ENCODE measurements around the gene CXCL14.

The CXCL14 gene, protein sequence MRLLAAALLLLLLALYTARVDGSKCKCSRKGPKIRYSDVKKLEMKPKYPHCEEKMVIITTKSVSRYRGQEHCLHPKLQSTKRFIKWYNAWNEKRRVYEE

DNA sequence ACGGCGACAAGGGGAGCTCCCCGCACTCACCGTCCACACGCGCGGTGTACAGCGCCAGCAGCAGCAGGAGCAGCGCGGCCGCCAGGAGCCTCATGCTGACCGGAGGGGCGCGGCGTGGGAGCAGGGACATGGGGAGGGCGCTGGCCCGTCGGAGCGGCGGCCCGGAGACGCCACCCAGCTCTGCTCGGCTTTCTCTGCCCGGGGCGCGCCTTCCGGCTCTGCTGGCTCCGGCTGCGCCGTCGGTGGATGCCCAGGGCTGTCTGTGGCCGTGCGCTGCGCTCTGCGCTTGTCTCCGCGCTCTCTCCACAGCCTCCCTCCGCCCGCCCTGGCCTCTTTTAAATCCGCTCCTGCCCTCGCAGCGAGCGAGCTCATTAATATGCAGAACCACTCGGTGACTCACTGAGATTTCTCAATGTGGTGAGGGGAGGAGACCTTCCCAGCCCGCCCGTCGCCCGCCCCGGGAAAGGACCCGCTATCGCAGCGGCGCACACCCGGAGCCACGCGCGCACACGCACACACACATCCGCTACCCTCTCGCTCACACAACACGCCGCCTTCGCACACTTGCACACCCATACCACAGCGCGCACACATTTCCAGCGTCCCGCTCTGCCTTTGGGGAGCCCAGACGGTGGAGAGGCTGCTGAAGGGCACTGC is at the start of gene CXCL14:
CXCL14 (minus strand) TSS at position 307 of the 657 bp plus-strand sequence; CDS start at position 94, 213 bp downstream.
- H2AFZ ChIP-seq (ENCODE audit: low read depth, low read length), result no peak within 1 kb of the TSS
- H3K4me1 ChIP-seq (ENCODE audit: insufficient read depth, low read length), result no peaks in the 10 kb centered on the region
- H3K9me3 ChIP-seq (ENCODE audit: low read length), result peaks cover 7% of the 10 kb centered on the region
- no peaks in the 10 kb centered on the region for H3K36me3 ChIP-seq (ENCODE audit: insufficient read depth, low read length)
- no peak within 1 kb of the TSS for H3K4me3 ChIP-seq (ENCODE audit: low read length)
- H3K27me3 ChIP-seq (ENCODE audit: insufficient read depth, low read length), result peaks cover 63% of the 10 kb centered on the region

DNA sequence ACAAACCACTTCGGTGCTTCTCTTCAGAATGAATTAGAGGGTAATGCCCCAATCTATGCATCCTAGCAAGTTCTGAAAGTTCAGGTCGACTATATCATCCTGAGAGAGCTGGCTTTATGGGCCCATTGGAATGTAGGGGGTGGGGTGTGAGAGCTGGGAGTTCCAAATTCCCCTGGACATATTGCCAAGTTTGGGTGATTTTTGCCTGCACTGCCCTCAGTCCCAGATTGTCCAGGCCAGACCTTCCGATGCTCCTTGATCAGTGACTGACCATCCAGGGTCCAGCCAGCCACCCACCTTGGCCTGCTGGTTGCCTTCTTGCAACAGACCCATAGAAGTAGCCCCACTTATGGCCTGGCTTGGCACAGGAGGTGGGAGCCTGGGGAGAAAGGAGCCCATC is 47.8 kb upstream of the CXCL14 start:
- H3K36me3 ChIP-seq (ENCODE audit: insufficient read depth, low read length), result no peaks in the 10 kb centered on the region
- no peak overlapping the region for H2AFZ ChIP-seq (ENCODE audit: low read depth, low read length)
- H3K4me3 ChIP-seq (ENCODE audit: low read length), result no peak overlapping the region
- H3K4me1 ChIP-seq (ENCODE audit: insufficient read depth, low read length), result no peaks in the 10 kb centered on the region
- H3K27me3 ChIP-seq (ENCODE audit: insufficient read depth, low read length), result no peaks in the 10 kb centered on the region
- no peaks in the 10 kb centered on the region for H3K9me3 ChIP-seq (ENCODE audit: low read length)

DNA sequence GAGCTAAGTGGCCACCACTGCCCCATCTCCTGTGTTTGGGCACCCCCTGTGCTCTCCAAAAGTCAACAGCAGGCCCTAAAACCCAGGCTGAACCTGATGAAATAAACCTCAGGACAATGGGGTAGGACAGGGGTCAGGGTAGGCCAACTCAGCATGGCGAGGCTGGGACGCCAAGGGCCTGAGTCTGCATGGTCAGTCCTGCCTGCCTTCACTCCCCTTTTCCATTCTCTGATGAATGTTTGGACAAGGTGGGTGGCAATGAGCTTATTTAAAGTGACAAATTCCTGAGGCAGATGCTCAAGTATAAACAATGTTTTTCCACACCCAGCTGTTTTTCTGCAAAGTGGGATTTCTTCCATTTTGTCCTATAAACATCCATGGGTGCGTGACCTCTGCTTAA is 47.2 kb upstream of the CXCL14 start:
- Histone ChIP-seq H3K27me3 (ENCODE audit: insufficient read depth, low read length) (no peaks in the 10 kb centered on the region), H3K4me1 (ENCODE audit: insufficient read depth, low read length) (no peaks in the 10 kb centered on the region), H2AFZ (ENCODE audit: low read depth, low read length) (no peak overlapping the region), H3K4me3 (ENCODE audit: low read length) (no peak overlapping the region), H3K9me3 (ENCODE audit: low read length) (no peaks in the 10 kb centered on the region), H3K36me3 (ENCODE audit: insufficient read depth, low read length) (no peaks in the 10 kb centered on the region)

DNA sequence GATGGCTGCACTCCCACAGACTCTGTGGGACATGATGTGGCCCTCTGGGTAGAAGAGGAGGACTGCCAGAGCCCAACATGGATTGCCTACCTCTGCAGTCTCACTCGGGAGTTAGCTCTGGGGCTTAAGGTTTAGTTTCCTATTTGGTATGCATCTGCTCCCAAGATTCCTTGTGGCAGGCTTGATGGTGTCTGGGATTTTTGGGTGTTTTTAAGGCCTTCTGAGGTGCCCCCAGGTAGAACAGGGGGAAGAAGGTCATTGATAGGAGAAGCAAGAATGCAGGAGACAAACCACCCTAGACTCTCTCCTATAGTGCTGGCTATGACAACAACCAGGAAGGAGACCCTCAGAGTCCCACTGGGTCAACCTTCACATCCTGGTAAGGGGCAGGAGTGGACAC is 46.7 kb upstream of the CXCL14 start:
- no peaks in the 10 kb centered on the region for H3K4me1 ChIP-seq (ENCODE audit: insufficient read depth, low read length)
- H3K9me3 ChIP-seq (ENCODE audit: low read length), result no peaks in the 10 kb centered on the region
- H2AFZ ChIP-seq (ENCODE audit: low read depth, low read length), result no peak overlapping the region
- H3K27me3 ChIP-seq (ENCODE audit: insufficient read depth, low read length), result no peaks in the 10 kb centered on the region
- no peak overlapping the region for H3K4me3 ChIP-seq (ENCODE audit: low read length)
- no peaks in the 10 kb centered on the region for H3K36me3 ChIP-seq (ENCODE audit: insufficient read depth, low read length)

DNA sequence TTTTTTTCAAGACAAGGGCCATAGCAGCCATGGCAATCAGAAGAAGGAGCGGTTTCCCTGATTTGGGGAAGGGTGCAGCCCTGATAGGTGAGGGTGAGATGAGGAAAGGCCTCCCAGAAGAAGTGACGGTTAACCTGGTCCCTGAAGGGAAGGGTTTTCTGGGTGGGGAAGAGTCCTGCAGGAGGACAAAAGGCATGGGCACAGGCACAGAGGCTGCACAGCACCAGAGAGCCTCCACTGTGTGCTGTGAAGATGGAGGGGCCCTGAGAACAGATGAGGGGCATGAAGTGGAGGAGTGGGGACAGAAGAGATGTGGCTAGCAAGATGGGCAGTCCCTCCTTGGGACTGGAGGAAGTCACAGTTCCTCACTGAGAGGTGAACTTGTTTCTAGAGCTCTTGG is 46.3 kb upstream of the CXCL14 start:
- Histone ChIP-seq H3K4me3 (ENCODE audit: low read length) (no peak overlapping the region), H3K9me3 (ENCODE audit: low read length) (no peaks in the 10 kb centered on the region), H2AFZ (ENCODE audit: low read depth, low read length) (no peak overlapping the region), H3K27me3 (ENCODE audit: insufficient read depth, low read length) (no peaks in the 10 kb centered on the region), H3K36me3 (ENCODE audit: insufficient read depth, low read length) (no peaks in the 10 kb centered on the region), H3K4me1 (ENCODE audit: insufficient read depth, low read length) (no peaks in the 10 kb centered on the region)

DNA sequence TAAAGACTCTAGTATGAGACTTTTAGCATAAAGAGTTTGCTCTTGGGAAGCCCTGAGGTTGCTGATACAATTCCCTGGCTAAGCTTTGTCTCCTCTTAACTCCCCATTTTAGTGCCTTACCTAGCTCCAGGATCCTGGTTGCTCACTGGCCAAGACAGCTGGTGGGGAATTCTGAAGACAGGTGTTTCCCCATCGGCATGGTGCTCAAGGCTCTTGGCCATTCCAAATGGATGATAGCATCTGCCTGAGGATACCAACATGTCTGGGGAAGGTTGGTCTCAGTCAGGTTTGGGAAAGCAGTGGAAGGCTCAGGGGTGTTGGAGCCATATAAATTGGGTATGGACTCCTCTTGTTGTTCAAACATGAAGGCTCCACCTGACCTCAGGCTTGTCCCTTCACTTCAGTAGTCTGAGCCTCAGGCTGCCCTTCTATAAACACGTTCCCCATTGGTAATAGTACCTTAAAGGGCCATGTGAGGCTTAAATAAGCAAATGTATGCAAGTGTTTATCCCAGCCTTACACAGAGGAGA is 44.5 kb upstream of the CXCL14 start:
- Histone ChIP-seq H3K9me3 (ENCODE audit: low read length) (no peaks in the 10 kb centered on the region), H2AFZ (ENCODE audit: low read depth, low read length) (no peak overlapping the region), H3K27me3 (ENCODE audit: insufficient read depth, low read length) (no peaks in the 10 kb centered on the region), H3K36me3 (ENCODE audit: insufficient read depth, low read length) (no peaks in the 10 kb centered on the region), H3K4me3 (ENCODE audit: low read length) (no peak overlapping the region), H3K4me1 (ENCODE audit: insufficient read depth, low read length) (no peaks in the 10 kb centered on the region)

DNA sequence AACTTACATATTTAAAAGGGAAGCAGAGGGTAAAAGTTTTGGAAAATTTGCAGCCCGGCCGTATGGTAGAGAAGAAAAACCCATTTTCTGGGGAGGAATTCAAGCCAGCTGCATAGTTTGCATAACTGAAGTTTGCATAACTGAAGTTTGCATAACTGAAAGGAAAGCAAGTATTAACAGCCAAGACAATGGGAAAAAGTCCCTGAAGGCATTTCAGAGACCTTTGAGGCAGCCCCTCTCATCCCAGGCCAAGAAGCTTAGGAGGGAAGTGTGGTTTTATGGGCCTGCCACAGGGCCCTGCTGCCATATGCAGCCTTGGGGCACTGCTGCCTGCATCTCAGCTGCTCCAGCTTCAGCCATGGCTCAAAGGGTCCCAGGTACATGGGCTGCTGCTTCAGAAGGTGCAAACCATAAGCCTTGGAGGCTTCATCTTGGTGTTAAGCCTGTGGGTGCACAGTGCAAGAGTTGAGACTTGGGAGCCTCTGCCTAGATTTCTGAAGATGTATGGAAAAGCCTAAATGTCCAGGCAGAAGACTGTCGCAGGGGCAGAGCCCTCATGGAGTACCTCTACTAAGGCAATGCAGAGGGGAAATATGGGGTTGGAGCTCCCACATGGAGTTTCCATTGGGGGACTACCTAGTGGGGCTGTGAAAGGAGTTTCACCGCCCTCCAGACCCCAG is 36.9 kb upstream of the CXCL14 start:
- H3K27me3 ChIP-seq (ENCODE audit: insufficient read depth, low read length), result no peaks in the 10 kb centered on the region
- no peaks in the 10 kb centered on the region for H3K36me3 ChIP-seq (ENCODE audit: insufficient read depth, low read length)
- H3K9me3 ChIP-seq (ENCODE audit: low read length), result no peaks in the 10 kb centered on the region
- H3K4me1 ChIP-seq (ENCODE audit: insufficient read depth, low read length), result no peaks in the 10 kb centered on the region
- H2AFZ ChIP-seq (ENCODE audit: low read depth, low read length), result no peak overlapping the region
- H3K4me3 ChIP-seq (ENCODE audit: low read length), result no peak overlapping the region

DNA sequence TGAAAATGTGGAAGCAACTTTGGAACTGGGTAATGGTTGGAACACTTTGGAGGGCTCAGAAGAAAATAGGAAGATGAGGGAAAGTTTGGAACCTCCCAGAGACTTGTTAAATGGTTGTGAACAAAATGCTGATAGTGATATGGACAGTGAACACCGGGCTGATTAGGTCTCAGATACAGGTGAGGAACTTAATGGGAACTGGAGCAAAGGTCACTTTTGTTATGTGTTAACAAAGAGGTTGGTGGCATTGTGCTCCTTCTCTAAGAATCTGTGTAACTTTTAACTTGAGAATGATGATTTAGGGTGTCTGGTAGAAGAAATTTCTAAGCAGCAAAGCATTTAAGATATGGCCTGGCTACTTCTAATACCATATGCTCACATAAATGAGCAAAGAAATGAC is 36.4 kb upstream of the CXCL14 start:
- Histone ChIP-seq H3K27me3 (ENCODE audit: insufficient read depth, low read length) (no peaks in the 10 kb centered on the region), H3K4me3 (ENCODE audit: low read length) (no peak overlapping the region)

DNA sequence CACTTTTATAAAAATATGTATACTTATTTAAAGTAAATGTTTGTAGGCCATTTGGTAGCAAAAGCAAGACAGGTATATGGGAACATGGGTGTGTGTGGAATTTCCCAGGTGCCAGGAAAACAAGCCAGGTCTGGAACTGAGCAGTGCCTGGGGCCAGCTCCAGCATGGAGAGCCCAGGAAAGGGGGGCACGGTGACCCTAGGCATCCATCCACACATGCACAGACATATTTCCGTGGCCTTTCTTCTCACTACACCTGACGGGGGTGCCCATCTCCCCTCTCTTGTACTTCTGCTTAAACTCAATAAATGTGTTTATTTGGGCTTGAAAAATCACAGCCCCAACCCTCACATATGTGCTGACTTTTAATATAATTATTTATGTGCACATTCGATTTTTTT is 31.2 kb upstream of the CXCL14 start:
- H2AFZ ChIP-seq (ENCODE audit: low read depth, low read length), result no peak overlapping the region
- H3K4me3 ChIP-seq (ENCODE audit: low read length), result no peak overlapping the region
- H3K27me3 ChIP-seq (ENCODE audit: insufficient read depth, low read length), result no peaks in the 10 kb centered on the region
- H3K4me1 ChIP-seq (ENCODE audit: insufficient read depth, low read length), result no peaks in the 10 kb centered on the region
- H3K9me3 ChIP-seq (ENCODE audit: low read length), result no peaks in the 10 kb centered on the region
- no peaks in the 10 kb centered on the region for H3K36me3 ChIP-seq (ENCODE audit: insufficient read depth, low read length)

More for the DNA sequence above, 36.4 kb upstream of the CXCL14 start:
- H2AFZ ChIP-seq (ENCODE audit: low read depth, low read length), result no peak overlapping the region
- H3K4me1 ChIP-seq (ENCODE audit: insufficient read depth, low read length), result no peaks in the 10 kb centered on the region
- H3K36me3 ChIP-seq (ENCODE audit: insufficient read depth, low read length), result no peaks in the 10 kb centered on the region
- H3K9me3 ChIP-seq (ENCODE audit: low read length), result no peaks in the 10 kb centered on the region

DNA sequence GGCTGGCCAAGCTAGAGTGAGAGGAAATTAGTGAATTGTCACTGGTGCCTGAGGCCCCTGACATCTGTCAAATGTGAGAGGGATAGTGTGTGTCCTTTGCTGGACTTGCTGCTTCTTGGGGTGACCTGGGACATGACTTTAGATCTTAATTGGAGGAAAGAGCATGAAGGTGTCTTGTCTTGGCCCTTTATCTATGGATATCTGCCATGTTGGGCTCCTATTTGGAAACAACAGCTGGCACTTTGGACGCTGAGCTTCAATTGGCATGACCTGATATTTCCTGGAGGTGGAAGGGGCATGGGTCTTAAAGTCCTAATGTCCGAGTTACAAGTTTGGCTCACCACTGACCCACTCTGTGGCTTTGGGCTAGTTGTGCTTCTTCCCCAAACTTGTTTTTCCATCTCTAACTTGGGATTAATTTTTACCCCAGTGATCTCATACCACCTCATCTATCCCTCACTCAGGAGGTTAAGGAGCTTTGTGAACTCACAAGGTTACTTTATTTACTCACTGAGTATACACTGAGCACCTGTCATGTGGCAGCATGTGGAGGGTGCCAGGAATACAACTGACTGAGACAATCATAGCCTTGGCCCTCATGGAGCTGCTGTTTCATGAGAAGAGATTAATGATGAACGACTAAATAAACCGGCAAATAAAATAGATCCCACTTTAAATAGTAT is 30.1 kb upstream of the CXCL14 start:
- H3K4me3 ChIP-seq (ENCODE audit: low read length), result no peak overlapping the region
- H3K36me3 ChIP-seq (ENCODE audit: insufficient read depth, low read length), result no peaks in the 10 kb centered on the region
- H3K27me3 ChIP-seq (ENCODE audit: insufficient read depth, low read length), result no peaks in the 10 kb centered on the region
- no peaks in the 10 kb centered on the region for H3K4me1 ChIP-seq (ENCODE audit: insufficient read depth, low read length)
- H3K9me3 ChIP-seq (ENCODE audit: low read length), result no peaks in the 10 kb centered on the region
- H2AFZ ChIP-seq (ENCODE audit: low read depth, low read length), result no peak overlapping the region

DNA sequence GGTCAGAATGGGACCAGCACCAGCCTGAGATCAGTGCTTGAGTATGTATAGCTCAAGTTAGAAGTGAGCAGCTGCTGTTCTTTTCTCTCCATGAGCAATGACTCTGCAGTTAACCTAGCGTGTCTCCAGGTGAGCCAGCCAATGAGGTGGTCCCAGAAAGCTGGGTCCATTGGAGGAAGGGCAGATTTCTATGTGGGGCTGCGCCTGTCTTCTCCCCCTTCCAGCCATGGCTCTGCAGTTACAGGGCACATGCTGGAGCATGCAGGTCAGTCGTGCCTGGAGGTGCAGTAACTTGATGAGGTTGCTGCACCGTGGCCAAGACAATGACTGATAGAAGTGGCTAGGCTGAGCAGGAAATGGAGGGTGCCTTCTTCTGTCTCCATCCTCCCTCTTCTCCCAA is 29.6 kb upstream of the CXCL14 start:
- Histone ChIP-seq H3K27me3 (ENCODE audit: insufficient read depth, low read length) (no peaks in the 10 kb centered on the region), H2AFZ (ENCODE audit: low read depth, low read length) (no peak overlapping the region), H3K36me3 (ENCODE audit: insufficient read depth, low read length) (no peaks in the 10 kb centered on the region), H3K4me3 (ENCODE audit: low read length) (no peak overlapping the region), H3K9me3 (ENCODE audit: low read length) (no peaks in the 10 kb centered on the region), H3K4me1 (ENCODE audit: insufficient read depth, low read length) (no peaks in the 10 kb centered on the region)

DNA sequence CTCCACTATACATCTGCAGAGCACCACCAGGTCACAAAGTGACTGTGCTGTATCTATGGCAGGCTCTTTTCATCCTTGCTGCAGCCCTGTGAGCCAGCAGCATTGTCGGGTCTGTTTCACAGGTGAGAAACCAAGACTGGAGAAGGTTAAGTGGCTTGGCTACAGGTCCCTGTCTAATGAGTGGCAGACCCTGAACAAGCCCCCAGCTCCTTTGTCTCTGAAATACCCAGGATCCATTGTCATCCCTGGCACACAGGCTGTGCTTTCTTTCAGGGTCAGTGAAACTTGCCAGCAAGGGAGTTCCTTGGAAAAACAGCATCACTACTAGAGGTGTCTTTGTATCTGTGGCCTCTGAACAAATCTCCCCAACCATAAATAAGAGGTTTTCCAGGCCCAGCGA is 27.6 kb upstream of the CXCL14 start:
- Histone ChIP-seq H3K27me3 (ENCODE audit: insufficient read depth, low read length) (no peaks in the 10 kb centered on the region), H3K4me3 (ENCODE audit: low read length) (no peak overlapping the region), H3K4me1 (ENCODE audit: insufficient read depth, low read length) (no peaks in the 10 kb centered on the region), H2AFZ (ENCODE audit: low read depth, low read length) (no peak overlapping the region), H3K36me3 (ENCODE audit: insufficient read depth, low read length) (no peaks in the 10 kb centered on the region), H3K9me3 (ENCODE audit: low read length) (no peaks in the 10 kb centered on the region)

DNA sequence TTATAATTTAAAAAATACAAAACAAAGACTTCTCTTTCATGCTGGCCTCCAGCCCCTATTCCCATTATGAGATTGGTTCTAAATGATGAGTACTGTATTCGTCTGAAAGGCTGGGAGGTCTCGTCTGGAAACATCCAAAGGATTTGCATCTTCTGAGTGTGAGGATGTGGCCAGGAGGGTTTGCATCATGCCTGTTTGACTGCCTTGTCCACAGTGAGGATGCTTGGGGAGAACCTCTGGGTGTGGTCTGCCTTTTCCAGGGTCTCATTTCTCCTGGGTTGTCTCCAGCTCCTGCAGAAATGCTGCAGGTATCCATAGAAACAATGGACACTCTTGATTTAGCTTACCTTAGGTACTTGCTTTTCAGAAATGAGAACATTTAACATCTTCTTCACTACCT is 26.4 kb upstream of the CXCL14 start:
- no peak overlapping the region for H2AFZ ChIP-seq (ENCODE audit: low read depth, low read length)
- H3K4me3 ChIP-seq (ENCODE audit: low read length), result no peak overlapping the region
- H3K36me3 ChIP-seq (ENCODE audit: insufficient read depth, low read length), result no peaks in the 10 kb centered on the region
- no peaks in the 10 kb centered on the region for H3K4me1 ChIP-seq (ENCODE audit: insufficient read depth, low read length)
- H3K9me3 ChIP-seq (ENCODE audit: low read length), result no peaks in the 10 kb centered on the region
- no peaks in the 10 kb centered on the region for H3K27me3 ChIP-seq (ENCODE audit: insufficient read depth, low read length)
